ENCODE results near the gene LY6G6C.
A peak's percentile ranks its signal among the peaks of the same experiment; 100 is the strongest.

LY6G6C gene

GRCh38 chr6:31689249-31690110, 32.1 kb downstream of the LY6G6C start:
- in situ Hi-C loops (cut with HindIII; ENCODE audit: low pct_ligation_motif_present, low sequenced_read_pairs), result no loop called here
- DNase-seq, result no peak
- no peak overlapping the region for H3K27ac ChIP-seq
- no peak overlapping the region for H3K4me3 ChIP-seq (ENCODE audit: low read depth, low read length)
- peaks cover 67% of the 10 kb centered on the region for H3K36me3 ChIP-seq (replicated peaks)
- TF ChIP-seq CTCF (IDR thresholded peaks at IDR 0.05; ENCODE audit: low read depth, low read length, missing control alignments), result peak; percentile 69
- H3K27me3 ChIP-seq (replicated peaks), result no peaks in the 10 kb centered on the region

- H3K4me3 ChIP-seq (ENCODE audit: low read depth, low read length), result no peak overlapping the region
- H3K27ac ChIP-seq, result no peak overlapping the region
Observed at GRCh38 chr6:31687860-31688693, 33.5 kb downstream of the LY6G6C start.

GRCh38 chr6:31687321-31687720, 34.2 kb downstream of the LY6G6C start:
- no peak for TF ChIP-seq CTCF (IDR thresholded peaks at IDR 0.05; ENCODE audit: low read depth, low read length, missing control alignments)
- in situ Hi-C loops (cut with HindIII; ENCODE audit: low pct_ligation_motif_present, low sequenced_read_pairs), result no loop called here
- no peak overlapping the region for H3K4me3 ChIP-seq (ENCODE audit: low read depth, low read length)
- H3K36me3 ChIP-seq (replicated peaks), result peaks cover 57% of the 10 kb centered on the region
- no peaks in the 10 kb centered on the region for H3K27me3 ChIP-seq (replicated peaks)
- no peak overlapping the region for H3K27ac ChIP-seq
- DNase-seq, result no peak

More at GRCh38 chr6:31687860-31688693, 33.5 kb downstream of the LY6G6C start:
- H3K27me3 ChIP-seq (replicated peaks), result no peaks in the 10 kb centered on the region
- H3K36me3 ChIP-seq (replicated peaks), result peaks cover 60% of the 10 kb centered on the region
- TF ChIP-seq CTCF (IDR thresholded peaks at IDR 0.05; ENCODE audit: low read depth, low read length, missing control alignments), result no peak
- no peak for DNase-seq
- in situ Hi-C loops (cut with HindIII; ENCODE audit: low pct_ligation_motif_present, low sequenced_read_pairs), result no loop called here

GRCh38 chr6:31686483-31686882, 35.1 kb downstream of the LY6G6C start:
- no peak for TF ChIP-seq CTCF (IDR thresholded peaks at IDR 0.05; ENCODE audit: low read depth, low read length, missing control alignments)
- H3K36me3 ChIP-seq (replicated peaks), result peaks cover 52% of the 10 kb centered on the region
- no peak overlapping the region for H3K4me3 ChIP-seq (ENCODE audit: low read depth, low read length)
- in situ Hi-C loops (cut with HindIII; ENCODE audit: low pct_ligation_motif_present, low sequenced_read_pairs), result no loop called here
- H3K27ac ChIP-seq, result no peak overlapping the region
- no peaks in the 10 kb centered on the region for H3K27me3 ChIP-seq (replicated peaks)
- DNase-seq, result no peak

GRCh38 chr6:31683591-31683990, 38.0 kb downstream of the LY6G6C start:
- no peak overlapping the region for H3K4me3 ChIP-seq (ENCODE audit: low read depth, low read length)
- H3K36me3 ChIP-seq (replicated peaks), result peaks cover 25% of the 10 kb centered on the region
- no peaks in the 10 kb centered on the region for H3K27me3 ChIP-seq (replicated peaks)
- in situ Hi-C loops (cut with HindIII; ENCODE audit: low pct_ligation_motif_present, low sequenced_read_pairs), result no loop called here
- no peak for DNase-seq
- no peak for TF ChIP-seq CTCF (IDR thresholded peaks at IDR 0.05; ENCODE audit: low read depth, low read length, missing control alignments)
- H3K27ac ChIP-seq, result no peak overlapping the region
